Fibroblast of peridontal ligament (primary cell): ENCODE data around the gene PTGES3.

ENCODE experiments used
- DNase-seq: peaks from one replicate; pipeline ENCODE4 v3.0.0-alpha.2; 2010; ENCODE audit errors: extremely low read depth

PTGES3 gene

GRCh38 chr12:56629459-56630179, 58.5 kb downstream of the PTGES3 start:
- DNase-seq: no peak

GRCh38 chr12:56628671-56629458, 59.2 kb downstream of the PTGES3 start:
- DNase-seq: peak; percentile 87

- DNase-seq: no peak
Observed at GRCh38 chr12:56626701-56627100, 61.4 kb downstream of the PTGES3 start.

GRCh38 chr12:56622535-56622934, 65.5 kb downstream of the PTGES3 start:
- no peak for DNase-seq

DNA sequence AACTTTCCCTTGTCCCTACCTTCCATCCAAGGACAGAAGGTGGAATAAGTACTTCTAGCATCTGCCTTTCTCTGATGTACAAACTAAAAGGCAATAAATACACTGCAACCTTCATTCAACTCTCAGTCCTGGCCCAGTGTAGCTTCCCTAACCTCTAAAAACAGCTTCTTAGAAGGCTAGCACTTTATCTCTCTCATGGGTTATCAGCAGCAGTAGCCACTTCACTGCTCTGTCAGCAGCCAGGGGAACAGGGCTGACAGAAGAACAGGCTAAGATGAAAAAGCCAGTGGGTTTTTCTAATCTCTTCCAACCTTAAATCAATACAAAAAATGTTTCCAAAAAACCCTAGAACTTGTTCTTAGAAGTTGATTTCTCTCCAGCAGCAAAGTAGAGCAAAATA, 71.2 kb downstream of the PTGES3 start:
- DNase-seq: no peak

DNA sequence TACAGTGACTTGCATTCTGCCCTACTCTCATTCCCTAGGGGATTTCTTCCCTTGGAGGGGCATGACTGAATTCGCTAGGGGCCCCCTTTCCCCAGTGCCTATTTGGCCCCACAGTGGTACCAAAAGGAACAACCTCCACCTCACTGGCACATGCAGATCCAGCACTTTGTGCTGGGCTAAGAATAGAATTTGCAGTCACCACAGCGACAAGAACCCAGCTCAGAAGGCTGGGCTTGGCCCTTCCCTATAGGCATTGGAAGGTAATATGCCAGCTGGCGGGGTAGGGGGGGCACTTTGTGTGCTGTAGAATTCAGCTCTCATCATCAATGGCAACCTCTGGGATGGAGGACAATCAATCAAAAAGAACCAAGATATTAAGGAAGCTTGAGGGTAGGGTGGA, 71.8 kb downstream of the PTGES3 start:
- no peak for DNase-seq

DNA sequence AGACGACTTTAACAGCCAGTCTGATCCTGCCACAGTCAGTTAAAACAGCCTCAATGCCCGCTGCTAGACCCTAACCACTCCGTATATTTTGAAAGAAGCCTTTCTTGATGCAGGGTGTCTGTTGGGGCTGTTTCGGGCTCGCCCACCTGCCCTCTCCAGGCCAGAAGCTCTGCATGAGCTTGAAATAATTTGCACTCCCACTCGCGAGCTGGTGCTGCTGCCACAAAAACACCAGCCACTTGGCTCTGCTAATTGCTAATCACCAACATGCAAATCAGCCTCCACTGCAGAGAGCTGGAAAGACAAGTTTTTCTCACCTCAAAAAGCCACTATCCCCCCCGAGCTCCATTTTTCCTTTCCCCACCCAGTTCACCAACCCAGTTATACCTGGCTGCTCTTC, 73.5 kb downstream of the PTGES3 start:
- no peak for DNase-seq
